Lung (tissue), 12 donors: ENCODE data around the gene MRPL12. TPM values are rescaled to one million over a fixed set of nuclear protein-coding genes. Genes with fewer than 3 reads are reported as not detected.
"Not testable (repeated sequence)": the region's sequence is repeated elsewhere in the genome, so short reads cannot be mapped to it uniquely, and the experiment has no call there.

Experiments
- ATAC-seq: fragments of 200-7000 bp; cut with Tn5 transposase; one replicate; pipeline ENCODE4 v1.9.1; 2020; ENCODE audit warnings: moderate number of reproducible peaks; ENCODE audit not compliant: insufficient read depth, low FRiP score
- DNase-seq, 3 donors: peaks; one replicate each; pipeline ENCODE4 v3.0.0-alpha.2; 2013 to 2017
- H3K27ac ChIP-seq, 2 donors: one replicate each; pipeline ENCODE4 v1.5.1; 2013; ENCODE audit warnings: mild to moderate bottlenecking in 2 of 2, moderate library complexity in 2 of 2, control low read depth in 1 of 2, inconsistent platforms in 1 of 2, low read depth in 1 of 2, low read length in 1 of 2
- H3K27me3 ChIP-seq, 3 donors: one replicate each; pipeline ENCODE4 v1.5.1; 2013; ENCODE audit warnings: low read length in 2 of 3; ENCODE audit not compliant: control insufficient read depth in 3 of 3, insufficient read depth in 3 of 3
- H3K36me3 ChIP-seq, 4 donors: one replicate each; pipeline ENCODE4 v1.5.1; 2013; ENCODE audit warnings: low read length in 4 of 4, mild to moderate bottlenecking in 1 of 4, moderate library complexity in 1 of 4; ENCODE audit not compliant: control insufficient read depth in 4 of 4, insufficient read depth in 4 of 4
- H3K4me1 ChIP-seq, 5 donors: one replicate each; pipeline ENCODE4 v1.5.1; 2013; ENCODE audit warnings: low read length in 5 of 5, mild to moderate bottlenecking in 2 of 5, moderate library complexity in 1 of 5; ENCODE audit not compliant: control insufficient read depth in 5 of 5, insufficient read depth in 5 of 5
- H3K4me3 ChIP-seq: one replicate; pipeline ENCODE4 v1.5.1; 2013; ENCODE audit warnings: mild to moderate bottlenecking, control low read depth, moderate library complexity
- H3K9ac ChIP-seq, 2 donors: one replicate each; pipeline ENCODE4 v1.5.1; 2013; ENCODE audit warnings: low read length in 2 of 2, control low read depth in 1 of 2; ENCODE audit not compliant: insufficient read depth in 1 of 2
- H3K9me3 ChIP-seq, 4 donors: one replicate each; pipeline ENCODE4 v1.5.1; 2013; ENCODE audit warnings: low read length in 3 of 4, mild to moderate bottlenecking in 1 of 4, moderate library complexity in 1 of 4; ENCODE audit not compliant: control insufficient read depth in 4 of 4, insufficient read depth in 3 of 4
- CTCF ChIP-seq: IDR thresholded peaks from 2 replicates; pipeline ENCODE4 v1.5.1; 2012; ENCODE audit warnings: mild to moderate bottlenecking; ENCODE audit errors: control extremely low read depth, extremely low read depth
- WGBS, 2 donors: extraction: QIAGEN DNeasy Blood & Tissue Kit; methylation state at CpG; one replicate each; pipeline ENCODE4 v1.1.7; 2013; 5-methylcytosine and 5-hydroxymethylcytosine counted together
- polyA plus RNA-seq, 2 donors: library from polyadenylated mRNA; stranded (reverse); fragments of 200-250 nt; gene quantifications; one replicate each; pipeline ENCODE4 v1.2.1, GENCODE V29; 2013
- total RNA-seq, 2 donors: library from RNA; depleted of rRNA in 1 of 2; stranded (reverse); fragments of >200 nt in 1 of 2; gene quantifications; one replicate each; pipeline ENCODE4 v1.2.1, GENCODE V29; 2014 to 2021
- donor health status: control.
- donor health status: control.
- donor health status: Bipolar disorder and iron deficiency.
- donor health status: healthy.
- donor health status: DM: yes; HTN: yes; CAD: no.

Gene MRPL12
- total and polyA plus RNA-seq, 4 donors, result 6.1 to 154 (median 104) TPM

GRCh38 chr17:81735264-81736102, 32.3 kb downstream of the MRPL12 start:
- H3K4me3 ChIP-seq, result no peak overlapping the region
- DNase-seq, result no peak
- TF ChIP-seq CTCF, result no peak
- H3K27me3 ChIP-seq, result no peaks in the 10 kb centered on the region
- peak; percentile 49 for ATAC-seq
- H3K36me3 ChIP-seq, result no peaks in the 10 kb centered on the region
- H3K4me1 ChIP-seq, result peaks cover 0 to 6% (median 4%) of the 10 kb centered on the region in 5 donors
- H3K9ac ChIP-seq, result no peak overlapping the region
- no peaks in the 10 kb centered on the region for H3K9me3 ChIP-seq
- H3K27ac ChIP-seq, result peak overlapping the region in 1 of 2 donors; percentile 32
- WGBS, 2 donors, result 26 to 29% methylated on average over 30 of the region's 30 CpGs

GRCh38 chr17:81737947-81738800, 35.0 kb downstream of the MRPL12 start:
- DNase-seq (no peak), ATAC-seq (no peak)
- H3K36me3 ChIP-seq, result no peaks in the 10 kb centered on the region
- H3K9ac ChIP-seq, result no peak overlapping the region
- H3K4me1 ChIP-seq, result peaks cover 0 to 6% (median 0%) of the 10 kb centered on the region in 5 donors
- no peak for TF ChIP-seq CTCF
- no peak overlapping the region for H3K4me3 ChIP-seq
- no peaks in the 10 kb centered on the region for H3K9me3 ChIP-seq
- H3K27me3 ChIP-seq, result peaks cover 0 to 4% (median 0%) of the 10 kb centered on the region in 3 donors
- H3K27ac ChIP-seq, result no peak overlapping the region
- WGBS, 2 donors, result 92 to 95% methylated on average over 31 of the region's 31 CpGs

- Histone ChIP-seq H3K27ac (no peak overlapping the region), H3K36me3 (no peaks in the 10 kb centered on the region), H3K27me3 (peaks cover 0 to 4% (median 0%) of the 10 kb centered on the region in 3 donors), H3K9me3 (no peaks in the 10 kb centered on the region), H3K4me1 (peaks cover 0 to 6% (median 0%) of the 10 kb centered on the region in 5 donors), H3K4me3 (no peak overlapping the region), H3K9ac (no peak overlapping the region)
- DNase-seq (no peak), ATAC-seq (no peak)
- 89 to 93% methylated on average over 27 of the region's 27 CpGs for WGBS, 2 donors
- TF ChIP-seq CTCF, result no peak
Measured at GRCh38 chr17:81738801-81739393, 35.7 kb downstream of the MRPL12 start.

GRCh38 chr17:81739593-81739992, 36.4 kb downstream of the MRPL12 start:
- not testable (repeated sequence) for H3K27ac ChIP-seq, H3K4me1 ChIP-seq, H3K9ac ChIP-seq, H3K4me3 ChIP-seq, H3K9me3 ChIP-seq, DNase-seq, H3K36me3 ChIP-seq, H3K27me3 ChIP-seq, ATAC-seq
- 94 to 97% methylated on average over 8 of the region's 8 CpGs for WGBS, 2 donors
